PFSK-1 (cell line): Measurements from ENCODE around the gene CDH26.

Source experiments
- FOXP2 ChIP-seq: optimal IDR thresholded peaks from 2 replicates; pipeline ENCODE3; 2011; ENCODE audit warnings: borderline replicate concordance, control low read depth, inconsistent platforms; ENCODE audit not compliant: insufficient read depth; ENCODE audit errors: extremely low read length, extremely low read depth
- POLR2AphosphoS5 ChIP-seq: IDR thresholded peaks from 2 replicates; pipeline ENCODE4 v1.6.1; 2012; ENCODE audit warnings: low read depth, mild to moderate bottlenecking, control low read depth, low read length, moderate library complexity
- SIN3A ChIP-seq: IDR thresholded peaks from 2 replicates; pipeline ENCODE4 v1.6.1; 2012; ENCODE audit warnings: mild to moderate bottlenecking, low read length, moderate library complexity, borderline replicate concordance; ENCODE audit not compliant: insufficient read depth
- TAF1 ChIP-seq: IDR thresholded peaks from 2 replicates; pipeline ENCODE4 v1.6.1; 2012; ENCODE audit warnings: low read length, control low read depth, borderline replicate concordance; ENCODE audit not compliant: insufficient read depth
- TF ChIP-seq, protein P1 (sequence below), 2 experiments: IDR thresholded peaks; 2 replicates each; pipeline versions ENCODE4 v1.6.1 to v1.8.0; 2011 to 2012; ENCODE audit warnings: low read depth in 2 of 2, low read length in 2 of 2, control low read depth in 1 of 2, inconsistent platforms in 1 of 2, mild to moderate bottlenecking in 1 of 2, moderate library complexity in 1 of 2; ENCODE audit not compliant: insufficient read depth in 1 of 2

Gene CDH26

DNA sequence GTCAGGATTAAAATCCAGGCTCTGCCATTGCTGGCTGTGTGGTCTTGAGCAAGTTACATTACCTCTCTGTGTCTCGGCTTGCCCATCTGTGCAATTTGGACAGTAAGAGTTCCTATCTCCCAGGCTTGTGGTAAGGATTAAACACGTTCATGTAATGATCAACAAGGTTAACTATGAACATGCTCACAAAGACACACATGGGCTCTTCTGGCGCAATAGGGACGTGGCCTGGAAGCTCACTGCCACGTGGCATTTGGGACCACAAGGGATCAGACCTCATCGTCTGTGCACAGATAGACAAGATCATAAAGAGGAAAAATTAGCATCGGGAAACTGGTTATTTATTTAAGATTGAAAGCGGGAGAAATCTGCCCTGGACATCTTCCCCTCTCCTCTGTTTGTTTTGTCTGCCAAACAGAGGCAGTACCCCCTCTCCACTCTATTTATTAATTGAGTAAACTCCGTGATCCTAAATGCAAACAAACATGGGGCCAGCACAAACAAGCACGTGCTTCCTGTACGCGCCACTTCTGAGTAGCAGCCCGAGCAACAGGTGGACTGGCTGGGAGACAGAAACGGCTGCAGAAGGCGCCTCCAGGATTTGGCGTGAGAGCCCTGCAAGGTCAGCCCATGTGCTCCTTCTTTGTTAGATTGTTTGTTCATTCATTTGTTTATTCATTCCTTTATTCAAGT lies 95.0 kb downstream of the CDH26 start:
- no peak for TF ChIP-seq FOXP2
- no peak for TF ChIP-seq TAF1
- TF ChIP-seq, protein P1, sequence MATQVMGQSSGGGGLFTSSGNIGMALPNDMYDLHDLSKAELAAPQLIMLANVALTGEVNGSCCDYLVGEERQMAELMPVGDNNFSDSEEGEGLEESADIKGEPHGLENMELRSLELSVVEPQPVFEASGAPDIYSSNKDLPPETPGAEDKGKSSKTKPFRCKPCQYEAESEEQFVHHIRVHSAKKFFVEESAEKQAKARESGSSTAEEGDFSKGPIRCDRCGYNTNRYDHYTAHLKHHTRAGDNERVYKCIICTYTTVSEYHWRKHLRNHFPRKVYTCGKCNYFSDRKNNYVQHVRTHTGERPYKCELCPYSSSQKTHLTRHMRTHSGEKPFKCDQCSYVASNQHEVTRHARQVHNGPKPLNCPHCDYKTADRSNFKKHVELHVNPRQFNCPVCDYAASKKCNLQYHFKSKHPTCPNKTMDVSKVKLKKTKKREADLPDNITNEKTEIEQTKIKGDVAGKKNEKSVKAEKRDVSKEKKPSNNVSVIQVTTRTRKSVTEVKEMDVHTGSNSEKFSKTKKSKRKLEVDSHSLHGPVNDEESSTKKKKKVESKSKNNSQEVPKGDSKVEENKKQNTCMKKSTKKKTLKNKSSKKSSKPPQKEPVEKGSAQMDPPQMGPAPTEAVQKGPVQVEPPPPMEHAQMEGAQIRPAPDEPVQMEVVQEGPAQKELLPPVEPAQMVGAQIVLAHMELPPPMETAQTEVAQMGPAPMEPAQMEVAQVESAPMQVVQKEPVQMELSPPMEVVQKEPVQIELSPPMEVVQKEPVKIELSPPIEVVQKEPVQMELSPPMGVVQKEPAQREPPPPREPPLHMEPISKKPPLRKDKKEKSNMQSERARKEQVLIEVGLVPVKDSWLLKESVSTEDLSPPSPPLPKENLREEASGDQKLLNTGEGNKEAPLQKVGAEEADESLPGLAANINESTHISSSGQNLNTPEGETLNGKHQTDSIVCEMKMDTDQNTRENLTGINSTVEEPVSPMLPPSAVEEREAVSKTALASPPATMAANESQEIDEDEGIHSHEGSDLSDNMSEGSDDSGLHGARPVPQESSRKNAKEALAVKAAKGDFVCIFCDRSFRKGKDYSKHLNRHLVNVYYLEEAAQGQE (IDR thresholded peaks at IDR 0.05; ENCODE audit: insufficient read depth in 1 of 2, low read depth in 2 of 2, low read length in 2 of 2), result no peak
- TF ChIP-seq POLR2AphosphoS5, result no peak
- no peak for TF ChIP-seq SIN3A

DNA sequence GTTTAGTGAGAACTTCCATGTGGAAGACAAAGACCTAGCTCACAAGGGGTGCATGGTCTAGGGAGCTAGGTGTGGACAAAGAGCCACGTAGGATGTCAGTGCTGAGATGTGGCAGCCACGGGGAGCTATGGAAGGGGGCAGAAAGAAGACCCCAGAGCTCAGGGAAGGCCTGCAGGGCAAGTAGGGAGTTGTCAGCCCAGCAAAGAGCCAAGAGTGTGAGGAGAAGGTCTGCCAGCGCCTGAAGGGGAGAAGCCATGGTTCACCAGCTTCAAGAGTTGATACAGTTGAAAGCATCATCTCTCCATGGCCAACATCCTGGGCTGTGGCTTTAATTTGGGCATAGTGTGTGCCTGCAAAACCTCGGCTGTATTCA lies 95.6 kb downstream of the CDH26 start:
- no peak for TF ChIP-seq TAF1
- no peak for TF ChIP-seq FOXP2
- no peak for TF ChIP-seq SIN3A
- TF ChIP-seq POLR2AphosphoS5, result no peak
- TF ChIP-seq, protein P1 (IDR thresholded peaks at IDR 0.05; ENCODE audit: insufficient read depth in 1 of 2, low read depth in 2 of 2, low read length in 2 of 2), result no peak

DNA sequence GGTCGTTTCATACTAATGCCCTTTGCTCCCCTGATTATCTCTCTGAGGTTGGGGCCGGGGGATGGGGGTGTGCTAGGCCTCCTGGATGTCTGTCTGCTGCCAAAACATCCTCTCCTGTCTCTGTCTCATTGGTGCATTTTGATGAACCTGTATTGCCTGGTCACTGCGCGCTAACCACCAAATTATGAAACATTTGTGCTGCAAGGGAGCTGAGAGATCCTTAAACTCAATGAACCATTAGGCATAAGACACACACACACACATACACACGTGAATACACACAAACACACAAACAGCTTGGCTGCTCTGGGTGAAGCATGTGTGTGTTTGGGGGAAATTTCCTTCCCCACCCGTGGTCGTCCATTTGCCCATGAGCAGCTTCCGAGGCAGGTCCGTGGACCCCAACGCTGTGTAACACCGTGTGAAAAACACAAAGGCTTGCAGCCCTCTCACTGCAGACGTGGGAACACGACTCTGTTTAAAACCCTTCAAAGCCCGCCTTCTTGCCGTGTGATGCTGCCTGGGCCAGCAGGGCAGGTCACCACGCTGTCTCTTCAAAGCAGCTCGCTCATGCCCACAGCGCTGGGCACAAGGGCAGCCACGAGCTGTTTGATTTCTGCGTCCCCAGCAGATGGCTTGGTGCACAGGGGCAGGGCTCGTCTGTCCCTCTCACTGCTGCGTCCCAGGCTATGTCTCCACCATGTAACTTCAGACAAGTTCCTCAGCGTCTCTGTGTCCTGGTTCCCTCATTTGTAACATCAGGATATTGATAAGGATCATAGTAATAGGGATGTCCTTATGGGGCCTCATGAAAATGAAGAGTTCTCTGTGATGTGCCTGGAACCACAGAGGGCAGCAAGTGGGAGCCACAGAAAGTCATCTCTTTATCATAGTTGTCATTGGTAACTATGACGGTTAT lies 96.8 kb downstream of the CDH26 start:
- no peak for TF ChIP-seq SIN3A

DNA sequence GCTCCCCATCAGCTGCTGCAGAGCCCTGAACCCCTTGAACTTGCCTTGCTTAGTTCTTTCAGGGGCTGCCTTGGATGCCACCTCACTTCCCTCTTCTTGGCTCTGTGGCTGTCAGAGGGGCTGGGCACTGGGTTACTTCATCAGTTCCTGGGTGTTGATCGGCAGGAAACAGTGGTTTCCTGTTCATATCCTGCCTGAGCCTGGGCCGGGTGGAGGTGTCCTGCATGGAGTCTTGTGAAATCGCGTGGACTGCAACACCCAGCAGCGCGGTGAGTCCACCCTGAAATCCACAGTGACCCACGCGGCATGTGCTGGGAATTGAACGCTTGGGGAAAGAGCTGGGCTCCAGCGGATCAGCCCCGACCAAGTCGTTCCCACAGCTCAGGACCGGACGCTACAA lies 97.5 kb downstream of the CDH26 start:
- TF ChIP-seq SIN3A (no peak), POLR2AphosphoS5 (no peak), TAF1 (no peak), FOXP2 (no peak)
- TF ChIP-seq, protein P1 (IDR thresholded peaks at IDR 0.05; ENCODE audit: insufficient read depth in 1 of 2, low read depth in 2 of 2, low read length in 2 of 2), result no peak

DNA sequence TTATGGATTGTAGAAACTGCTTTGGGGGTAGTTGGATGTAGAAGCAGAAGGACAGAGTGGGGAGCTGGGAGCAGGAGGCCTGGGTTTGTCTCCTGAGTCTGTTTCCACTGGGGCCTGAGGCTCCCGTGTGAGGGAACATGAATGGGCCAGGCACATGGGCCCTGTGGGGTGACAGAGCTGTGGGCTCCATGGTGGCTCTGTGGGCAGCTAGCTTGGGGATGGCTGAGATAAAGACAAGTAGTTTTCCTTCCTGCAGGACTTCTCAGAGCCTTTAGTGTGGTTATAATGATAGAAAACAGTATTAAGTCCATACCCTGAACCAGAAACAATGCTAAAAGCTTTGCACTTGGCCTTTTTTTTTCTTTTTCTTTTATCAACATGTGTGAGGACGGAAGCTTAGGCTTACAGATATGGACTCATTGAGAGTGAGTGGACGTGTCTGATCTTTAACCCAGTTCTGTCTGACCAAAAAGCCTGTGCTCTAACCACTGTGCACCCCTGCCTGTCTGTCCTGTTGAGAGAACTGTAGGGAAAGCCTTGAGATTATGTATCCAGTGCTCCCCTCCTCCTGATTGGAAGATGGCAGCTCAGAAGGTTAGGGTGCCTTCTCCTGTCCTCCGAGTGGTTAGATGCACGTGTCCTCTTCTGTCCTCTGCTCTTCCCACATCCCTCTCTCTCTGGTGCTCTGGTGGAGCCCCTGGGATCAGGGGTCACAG lies 98.3 kb downstream of the CDH26 start:
- TF ChIP-seq FOXP2, result no peak
- no peak for TF ChIP-seq SIN3A
